ENCODE data around the gene LUC7L.

Gene LUC7L

DNA sequence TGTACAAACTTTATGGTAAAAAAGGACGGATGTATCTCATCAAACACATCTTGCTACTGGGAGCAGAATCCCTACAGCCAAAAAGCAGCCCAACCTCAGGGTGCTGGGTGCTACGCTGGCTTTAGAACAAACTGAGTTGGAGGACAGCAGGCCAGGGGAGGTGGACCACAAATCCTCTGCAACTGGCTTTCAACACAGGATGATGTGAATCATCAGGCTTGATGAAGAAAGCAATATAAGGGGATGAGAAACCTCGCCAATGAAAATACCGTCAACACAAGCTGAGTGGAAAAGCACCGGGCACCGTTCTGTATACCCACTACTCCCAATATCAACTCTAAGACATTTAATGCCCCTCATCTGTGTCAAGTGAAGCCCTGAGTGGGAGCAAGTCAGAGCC is 34.7 kb downstream of the LUC7L start:
- Histone ChIP-seq H3K4me3 (ENCODE audit: low read length in 2 of 2) (no peak overlapping the region), H3K9me3 (ENCODE audit: control insufficient read depth in 2 of 2, low read length in 2 of 2) (no peaks in the 10 kb centered on the region), H3K36me3 (ENCODE audit: control insufficient read depth in 2 of 2, insufficient read depth in 2 of 2, low read length in 2 of 2) (peaks cover 49 to 78% of the 10 kb centered on the region in 2 donors), H3K9ac (ENCODE audit: low read depth in 1 of 2, low read length in 2 of 2) (no peak overlapping the region), H3K4me1 (ENCODE audit: control insufficient read depth in 2 of 2, insufficient read depth in 2 of 2, low read length in 2 of 2) (no peaks in the 10 kb centered on the region), H3K27me3 (ENCODE audit: control insufficient read depth in 2 of 2, insufficient read depth in 2 of 2, low read length in 2 of 2) (no peaks in the 10 kb centered on the region), H3K27ac (ENCODE audit: low read depth in 2 of 2, low read length in 2 of 2) (no peak overlapping the region)

DNA sequence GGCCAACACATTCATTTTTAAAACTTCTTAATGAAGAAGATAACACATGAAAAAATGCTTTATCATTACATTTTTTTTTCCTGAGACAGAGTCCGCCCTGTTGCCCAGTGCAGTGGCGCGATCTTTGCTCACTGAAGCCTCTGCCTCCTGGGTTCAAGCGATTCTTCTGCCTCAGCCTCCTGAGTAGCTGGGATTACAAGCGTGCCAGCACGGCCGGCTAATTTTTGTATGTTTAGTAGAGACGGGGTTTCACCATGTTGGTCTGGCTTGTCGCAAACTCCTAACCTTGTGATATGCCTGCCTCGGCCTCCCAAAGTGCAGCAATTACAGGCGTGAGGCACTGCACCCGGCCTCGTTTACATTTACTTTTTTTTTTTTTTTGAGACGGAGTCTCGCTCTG is 35.8 kb downstream of the LUC7L start:
- Histone ChIP-seq H3K27me3 (ENCODE audit: control insufficient read depth in 2 of 2, insufficient read depth in 2 of 2, low read length in 2 of 2) (no peaks in the 10 kb centered on the region), H3K36me3 (ENCODE audit: control insufficient read depth in 2 of 2, insufficient read depth in 2 of 2, low read length in 2 of 2) (peaks cover 52 to 78% of the 10 kb centered on the region in 2 donors), H3K4me1 (ENCODE audit: control insufficient read depth in 2 of 2, insufficient read depth in 2 of 2, low read length in 2 of 2) (no peaks in the 10 kb centered on the region), H3K4me3 (ENCODE audit: low read length in 2 of 2) (no peak overlapping the region), H3K27ac (ENCODE audit: low read depth in 2 of 2, low read length in 2 of 2) (no peak overlapping the region), H3K9ac (ENCODE audit: low read depth in 1 of 2, low read length in 2 of 2) (no peak overlapping the region), H3K9me3 (ENCODE audit: control insufficient read depth in 2 of 2, low read length in 2 of 2) (no peaks in the 10 kb centered on the region)

DNA sequence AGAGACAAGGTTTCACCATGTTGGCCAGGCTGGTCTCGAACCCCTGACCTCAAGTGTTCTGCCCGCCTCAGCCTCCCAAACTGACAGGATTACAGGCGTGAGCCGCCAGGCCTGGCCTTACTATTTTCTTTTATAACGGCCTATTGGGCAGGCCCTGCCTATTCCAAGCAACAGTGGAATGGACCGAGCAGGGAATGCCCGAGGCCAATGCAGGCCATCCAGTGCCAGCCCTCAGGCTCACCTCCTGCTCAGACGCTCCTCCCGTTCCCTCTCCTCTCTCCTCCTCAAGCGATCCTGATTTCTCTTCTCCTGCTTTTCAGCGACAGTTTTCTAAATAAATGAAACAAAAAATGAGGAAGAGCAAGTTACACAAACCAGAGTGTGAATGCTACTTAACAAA is 36.6 kb downstream of the LUC7L start:
- Histone ChIP-seq H3K9me3 (ENCODE audit: control insufficient read depth in 2 of 2, low read length in 2 of 2) (no peaks in the 10 kb centered on the region), H3K4me1 (ENCODE audit: control insufficient read depth in 2 of 2, insufficient read depth in 2 of 2, low read length in 2 of 2) (no peaks in the 10 kb centered on the region), H3K36me3 (ENCODE audit: control insufficient read depth in 2 of 2, insufficient read depth in 2 of 2, low read length in 2 of 2) (peaks cover 53 to 76% of the 10 kb centered on the region in 2 donors), H3K9ac (ENCODE audit: low read depth in 1 of 2, low read length in 2 of 2) (no peak overlapping the region), H3K27me3 (ENCODE audit: control insufficient read depth in 2 of 2, insufficient read depth in 2 of 2, low read length in 2 of 2) (no peaks in the 10 kb centered on the region), H3K4me3 (ENCODE audit: low read length in 2 of 2) (no peak overlapping the region), H3K27ac (ENCODE audit: low read depth in 2 of 2, low read length in 2 of 2) (no peak overlapping the region)

DNA sequence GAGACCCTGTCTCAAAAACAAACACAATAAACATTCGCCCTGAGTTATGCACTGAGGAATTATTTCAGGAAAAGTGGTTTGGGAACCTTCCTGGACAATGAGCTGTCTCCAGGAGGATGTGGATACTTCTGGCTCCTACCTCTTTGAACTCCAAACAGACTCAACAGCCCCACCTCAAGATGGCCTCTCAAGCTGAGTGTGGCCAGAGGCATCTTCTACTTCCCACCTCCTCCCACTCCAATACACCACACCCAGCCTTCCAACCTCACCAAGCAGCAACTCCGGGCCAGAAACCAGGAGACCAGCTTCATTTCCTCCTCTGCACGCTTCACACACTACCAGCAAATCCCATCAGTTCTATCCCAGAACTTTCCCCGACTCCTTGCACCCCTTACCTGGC is 37.4 kb downstream of the LUC7L start:
- H3K4me3 ChIP-seq (ENCODE audit: low read length in 2 of 2), result no peak overlapping the region
- H3K36me3 ChIP-seq (ENCODE audit: control insufficient read depth in 2 of 2, insufficient read depth in 2 of 2, low read length in 2 of 2), result peaks cover 56 to 75% of the 10 kb centered on the region in 2 donors
- H3K9me3 ChIP-seq (ENCODE audit: control insufficient read depth in 2 of 2, low read length in 2 of 2), result no peaks in the 10 kb centered on the region
- no peak overlapping the region for H3K27ac ChIP-seq (ENCODE audit: low read depth in 2 of 2, low read length in 2 of 2)
- no peaks in the 10 kb centered on the region for H3K4me1 ChIP-seq (ENCODE audit: control insufficient read depth in 2 of 2, insufficient read depth in 2 of 2, low read length in 2 of 2)
- no peaks in the 10 kb centered on the region for H3K27me3 ChIP-seq (ENCODE audit: control insufficient read depth in 2 of 2, insufficient read depth in 2 of 2, low read length in 2 of 2)
- no peak overlapping the region for H3K9ac ChIP-seq (ENCODE audit: low read depth in 1 of 2, low read length in 2 of 2)

DNA sequence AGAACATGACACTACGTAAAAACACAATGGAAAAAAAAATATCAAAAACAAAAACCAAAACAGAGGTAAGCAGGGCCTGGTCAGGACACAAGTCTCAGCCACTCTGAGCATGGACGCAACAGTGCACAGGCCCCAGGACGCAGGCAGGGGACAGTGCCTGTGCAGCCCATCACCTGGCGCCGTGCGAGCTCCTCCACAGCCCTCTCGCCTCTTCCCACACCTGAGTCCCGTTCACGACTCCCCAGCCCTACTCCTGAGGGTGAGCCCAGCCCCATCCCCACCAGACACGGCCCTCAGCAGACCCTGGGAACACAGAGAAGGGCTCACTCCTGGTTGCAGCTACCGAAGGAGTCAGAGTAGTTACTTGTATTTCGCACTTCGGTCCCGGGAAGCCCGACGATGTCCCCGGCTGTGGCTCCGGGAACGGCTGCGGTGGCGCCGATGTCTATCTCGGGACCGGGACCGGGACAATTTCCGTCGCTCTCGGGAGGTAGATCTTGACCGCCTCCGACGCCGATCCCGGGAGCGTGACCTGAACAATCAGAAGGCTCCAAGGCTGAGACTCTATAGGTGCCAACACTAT is 39.6 kb downstream of the LUC7L start:
- no peak overlapping the region for H3K27ac ChIP-seq (ENCODE audit: low read depth in 2 of 2, low read length in 2 of 2)
- H3K9ac ChIP-seq (ENCODE audit: low read depth in 1 of 2, low read length in 2 of 2), result no peak overlapping the region
- H3K9me3 ChIP-seq (ENCODE audit: control insufficient read depth in 2 of 2, low read length in 2 of 2), result no peaks in the 10 kb centered on the region
- H3K27me3 ChIP-seq (ENCODE audit: control insufficient read depth in 2 of 2, insufficient read depth in 2 of 2, low read length in 2 of 2), result no peaks in the 10 kb centered on the region
- peaks cover 47 to 61% of the 10 kb centered on the region in 2 donors for H3K36me3 ChIP-seq (ENCODE audit: control insufficient read depth in 2 of 2, insufficient read depth in 2 of 2, low read length in 2 of 2)
- no peaks in the 10 kb centered on the region for H3K4me1 ChIP-seq (ENCODE audit: control insufficient read depth in 2 of 2, insufficient read depth in 2 of 2, low read length in 2 of 2)
- no peak overlapping the region for H3K4me3 ChIP-seq (ENCODE audit: low read length in 2 of 2)

DNA sequence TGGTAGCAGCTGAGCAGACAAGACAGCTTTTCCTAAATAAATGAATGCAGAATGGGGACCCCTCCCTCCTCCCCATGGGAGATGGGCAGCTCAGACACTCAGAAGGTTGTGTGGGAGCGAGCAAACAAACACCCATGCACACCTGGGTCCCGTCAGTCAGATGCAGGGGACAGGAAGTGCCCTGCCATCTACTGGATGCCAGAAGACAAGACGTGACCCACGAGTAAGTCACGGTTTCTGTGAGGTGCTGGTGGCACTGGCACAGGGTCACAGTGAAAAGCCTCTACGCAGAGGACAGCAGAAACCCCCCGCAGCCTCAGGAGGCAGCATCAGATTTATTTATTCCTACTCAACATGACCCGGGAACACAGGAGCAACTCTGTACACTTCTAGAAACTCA is 40.6 kb downstream of the LUC7L start:
- Histone ChIP-seq H3K4me1 (ENCODE audit: control insufficient read depth in 2 of 2, insufficient read depth in 2 of 2, low read length in 2 of 2) (peaks cover 0 to 3% of the 10 kb centered on the region in 2 donors), H3K9ac (ENCODE audit: low read depth in 1 of 2, low read length in 2 of 2) (no peak overlapping the region), H3K27ac (ENCODE audit: low read depth in 2 of 2, low read length in 2 of 2) (no peak overlapping the region), H3K36me3 (ENCODE audit: control insufficient read depth in 2 of 2, insufficient read depth in 2 of 2, low read length in 2 of 2) (peaks cover 44 to 53% of the 10 kb centered on the region in 2 donors), H3K4me3 (ENCODE audit: low read length in 2 of 2) (no peak overlapping the region), H3K9me3 (ENCODE audit: control insufficient read depth in 2 of 2, low read length in 2 of 2) (no peaks in the 10 kb centered on the region), H3K27me3 (ENCODE audit: control insufficient read depth in 2 of 2, insufficient read depth in 2 of 2, low read length in 2 of 2) (no peaks in the 10 kb centered on the region)

DNA sequence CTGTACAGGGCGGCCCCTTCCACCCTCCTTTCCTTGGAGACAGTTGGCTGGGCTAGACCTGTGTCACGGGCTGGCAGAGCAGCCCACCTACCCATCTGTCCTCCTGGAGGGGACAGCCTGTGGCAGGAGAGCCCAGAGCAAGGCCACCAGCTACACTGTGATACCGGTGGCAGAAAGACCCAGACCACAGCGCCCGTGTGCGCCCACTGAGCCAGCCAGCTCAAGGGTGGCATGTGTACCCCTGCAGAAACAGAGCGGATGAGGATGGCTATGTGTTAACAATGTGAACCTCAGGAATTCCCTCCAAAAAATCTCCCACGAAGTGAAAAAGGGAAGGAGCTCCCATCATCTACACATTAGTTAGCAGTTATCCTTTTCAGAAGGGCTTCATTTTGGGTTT is 41.9 kb downstream of the LUC7L start:
- peaks cover 40 to 48% of the 10 kb centered on the region in 2 donors for H3K36me3 ChIP-seq (ENCODE audit: control insufficient read depth in 2 of 2, insufficient read depth in 2 of 2, low read length in 2 of 2)

DNA sequence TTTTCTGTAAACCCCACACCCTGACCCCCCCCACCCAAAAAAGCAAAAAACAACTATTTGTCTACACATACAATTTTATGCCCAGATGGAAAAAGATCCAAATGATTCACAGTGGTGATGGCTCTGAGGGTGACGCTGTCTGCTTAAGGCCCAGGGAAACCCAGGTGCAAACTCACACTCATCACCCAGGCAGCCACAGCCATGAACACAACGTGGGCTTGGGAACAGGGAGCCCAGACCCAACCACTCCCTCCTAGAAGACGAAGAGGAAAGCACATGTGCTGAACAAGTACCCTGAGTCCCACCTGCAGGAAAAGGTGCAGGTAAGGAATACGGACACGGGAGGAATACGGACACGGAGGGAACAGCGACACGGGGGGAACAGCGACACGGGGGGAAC is 43.6 kb downstream of the LUC7L start:
- Histone ChIP-seq H3K27me3 (ENCODE audit: control insufficient read depth in 2 of 2, insufficient read depth in 2 of 2, low read length in 2 of 2) (peaks cover 3 to 5% of the 10 kb centered on the region in 2 donors), H3K4me1 (ENCODE audit: control insufficient read depth in 2 of 2, insufficient read depth in 2 of 2, low read length in 2 of 2) (peaks cover 7 to 8% of the 10 kb centered on the region in 2 donors), H3K9me3 (ENCODE audit: control insufficient read depth in 2 of 2, low read length in 2 of 2) (no peaks in the 10 kb centered on the region), H3K27ac (ENCODE audit: low read depth in 2 of 2, low read length in 2 of 2) (no peak overlapping the region), H3K9ac (ENCODE audit: low read depth in 1 of 2, low read length in 2 of 2) (no peak overlapping the region), H3K36me3 (ENCODE audit: control insufficient read depth in 2 of 2, insufficient read depth in 2 of 2, low read length in 2 of 2) (peaks cover 29 to 33% of the 10 kb centered on the region in 2 donors), H3K4me3 (ENCODE audit: low read length in 2 of 2) (no peak overlapping the region)

More for the DNA sequence above, 41.9 kb downstream of the LUC7L start:
- Histone ChIP-seq H3K27ac (ENCODE audit: low read depth in 2 of 2, low read length in 2 of 2) (no peak overlapping the region), H3K9ac (ENCODE audit: low read depth in 1 of 2, low read length in 2 of 2) (no peak overlapping the region), H3K27me3 (ENCODE audit: control insufficient read depth in 2 of 2, insufficient read depth in 2 of 2, low read length in 2 of 2) (no peaks in the 10 kb centered on the region), H3K4me3 (ENCODE audit: low read length in 2 of 2) (no peak overlapping the region), H3K4me1 (ENCODE audit: control insufficient read depth in 2 of 2, insufficient read depth in 2 of 2, low read length in 2 of 2) (peaks cover 0 to 3% of the 10 kb centered on the region in 2 donors), H3K9me3 (ENCODE audit: control insufficient read depth in 2 of 2, low read length in 2 of 2) (no peaks in the 10 kb centered on the region)

DNA sequence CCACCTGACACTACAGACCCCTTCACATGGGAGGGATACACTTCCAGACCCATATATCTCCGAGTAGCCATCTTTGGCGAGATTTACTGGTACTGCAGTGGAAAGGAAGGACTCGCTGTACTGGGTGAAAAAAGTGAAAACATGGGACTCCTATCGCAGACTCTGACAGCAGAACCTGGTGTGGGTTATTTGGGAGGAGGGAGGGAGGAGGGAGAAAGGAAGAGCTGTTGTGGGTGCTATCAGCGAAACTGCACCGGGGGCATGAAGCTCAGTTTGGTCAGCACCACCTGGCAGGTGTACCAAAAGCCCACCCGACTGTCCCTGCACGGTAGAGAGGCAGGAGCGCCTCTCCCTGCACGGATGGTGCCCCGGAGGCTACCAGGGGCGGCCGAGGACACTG is 44.0 kb downstream of the LUC7L start:
- Histone ChIP-seq H3K4me1 (ENCODE audit: control insufficient read depth in 2 of 2, insufficient read depth in 2 of 2, low read length in 2 of 2) (peaks cover 7 to 10% of the 10 kb centered on the region in 2 donors), H3K4me3 (ENCODE audit: low read length in 2 of 2) (no peak overlapping the region), H3K36me3 (ENCODE audit: control insufficient read depth in 2 of 2, insufficient read depth in 2 of 2, low read length in 2 of 2) (peaks cover 24 to 28% of the 10 kb centered on the region in 2 donors), H3K27me3 (ENCODE audit: control insufficient read depth in 2 of 2, insufficient read depth in 2 of 2, low read length in 2 of 2) (peaks cover 3 to 5% of the 10 kb centered on the region in 2 donors), H3K9ac (ENCODE audit: low read depth in 1 of 2, low read length in 2 of 2) (no peak overlapping the region), H3K9me3 (ENCODE audit: control insufficient read depth in 2 of 2, low read length in 2 of 2) (no peaks in the 10 kb centered on the region), H3K27ac (ENCODE audit: low read depth in 2 of 2, low read length in 2 of 2) (no peak overlapping the region)

DNA sequence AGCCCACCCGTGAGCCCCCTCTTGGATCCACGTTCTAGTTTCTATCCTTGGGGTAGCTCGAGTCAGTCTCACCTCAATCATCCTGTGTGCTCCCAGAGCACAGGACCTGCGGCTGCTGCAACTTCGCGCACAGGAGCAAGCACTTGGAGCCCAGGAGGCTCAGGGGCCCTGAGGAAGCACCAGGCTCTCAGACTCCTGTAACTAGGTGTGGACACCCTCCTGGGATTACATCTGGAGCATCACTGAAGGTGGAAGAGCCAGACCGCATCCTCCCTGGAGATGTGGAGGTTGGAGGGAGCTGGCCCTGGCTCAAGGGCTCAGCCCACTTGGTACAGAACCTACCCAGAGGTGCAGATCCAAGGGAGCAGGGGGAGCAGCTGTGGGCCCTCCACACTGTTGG is 46.2 kb downstream of the LUC7L start:
- Histone ChIP-seq H3K4me3 (ENCODE audit: low read length in 2 of 2) (no peak overlapping the region), H3K9me3 (ENCODE audit: control insufficient read depth in 2 of 2, low read length in 2 of 2) (no peaks in the 10 kb centered on the region), H3K9ac (ENCODE audit: low read depth in 1 of 2, low read length in 2 of 2) (no peak overlapping the region), H3K36me3 (ENCODE audit: control insufficient read depth in 2 of 2, insufficient read depth in 2 of 2, low read length in 2 of 2) (peaks cover 7 to 12% of the 10 kb centered on the region in 2 donors), H3K27me3 (ENCODE audit: control insufficient read depth in 2 of 2, insufficient read depth in 2 of 2, low read length in 2 of 2) (peaks cover 19 to 20% of the 10 kb centered on the region in 2 donors), H3K4me1 (ENCODE audit: control insufficient read depth in 2 of 2, insufficient read depth in 2 of 2, low read length in 2 of 2) (peaks cover 7 to 10% of the 10 kb centered on the region in 2 donors), H3K27ac (ENCODE audit: low read depth in 2 of 2, low read length in 2 of 2) (no peak overlapping the region)
